ENCODE results near the gene ARHGEF6. TPM values are rescaled to one million over a fixed set of nuclear protein-coding genes. Genes with fewer than 3 reads are reported as not detected.
"Not testable (repeated sequence)": the region's sequence is repeated elsewhere in the genome, so short reads cannot be mapped to it uniquely, and the experiment has no call there.

Gene ARHGEF6
- total RNA-seq, 1 donor from 2014 or later: 4.7 TPM

DNA sequence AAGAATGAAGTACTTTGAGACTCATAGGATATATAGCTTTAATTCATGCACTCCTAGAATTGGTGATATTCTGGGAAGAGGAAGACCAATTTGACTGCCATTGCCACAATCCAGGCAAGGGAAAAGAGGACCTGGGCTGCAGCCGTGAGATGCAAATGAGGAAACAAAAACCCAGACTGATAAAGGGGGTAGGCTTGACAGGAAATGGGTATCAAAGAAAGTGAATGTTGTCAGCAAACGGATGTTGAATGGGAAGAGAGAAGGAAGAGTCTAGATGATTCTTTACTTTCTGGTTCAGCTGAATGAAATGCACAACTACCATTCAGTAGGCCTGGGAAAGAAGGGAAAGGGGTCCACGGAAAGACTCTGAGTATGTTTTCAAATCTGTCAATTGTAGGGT, 17.1 kb upstream of the ARHGEF6 start:
- peak; percentile 39 for FAIRE-seq

DNA sequence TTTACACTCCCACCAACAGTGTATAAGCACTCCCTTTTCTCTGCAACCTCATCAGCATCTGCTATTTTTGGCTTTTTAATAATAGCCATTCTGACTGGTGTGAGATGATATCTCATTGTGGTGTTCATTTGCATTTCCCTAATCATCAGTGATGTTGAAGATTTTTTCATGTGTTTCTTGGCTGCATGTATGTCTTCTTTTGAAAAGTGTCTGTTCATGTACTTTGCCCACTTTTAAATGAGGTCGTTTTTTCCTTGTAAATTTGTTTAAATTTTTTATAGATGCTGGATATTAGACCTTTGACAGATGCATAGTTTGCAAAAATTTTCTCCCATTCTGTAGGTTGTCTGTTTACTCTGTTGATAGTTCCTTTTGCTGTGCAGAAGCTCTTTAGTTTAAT, 14.4 kb upstream of the ARHGEF6 start:
- H3K36me3 Mint-ChIP-seq (ENCODE audit: low read depth, unreplicated experiment); H3K4me3 ChIP-seq (ENCODE audit: insufficient read depth, low read depth, low read length); H3K4me1 Mint-ChIP-seq (ENCODE audit: low read depth, unreplicated experiment); H3K27ac Mint-ChIP-seq (ENCODE audit: unreplicated experiment); H3K27ac ChIP-seq (ENCODE audit: low read depth, low read length); DNase-seq (ENCODE audit: low read depth); H3K79me2 ChIP-seq (ENCODE audit: insufficient read depth, low read length); H3K9ac ChIP-seq (ENCODE audit: low read length); H3K4me1 ChIP-seq (ENCODE audit: insufficient read depth, low read length); H3K27me3 Mint-ChIP-seq (ENCODE audit: low read depth, unreplicated experiment); H3K4me2 ChIP-seq (ENCODE audit: low read length); FAIRE-seq; H4K20me1 ChIP-seq (ENCODE audit: insufficient read depth, low read length); H3K4me3 Mint-ChIP-seq (ENCODE audit: unreplicated experiment); H3K36me3 ChIP-seq (ENCODE audit: insufficient read depth, low read length); H3K9me3 Mint-ChIP-seq (ENCODE audit: unreplicated experiment); H2AFZ ChIP-seq (ENCODE audit: low read depth, low read length); H3K9me3 ChIP-seq (ENCODE audit: insufficient read depth, low read depth, low read length); H3K27me3 ChIP-seq (ENCODE audit: insufficient read depth, low read length): not testable (repeated sequence)

More for the DNA sequence above, 17.1 kb upstream of the ARHGEF6 start:
- no peaks in the 10 kb centered on the region for H4K20me1 ChIP-seq (ENCODE audit: insufficient read depth, low read length)
- no peaks in the 10 kb centered on the region for H3K27me3 ChIP-seq (ENCODE audit: insufficient read depth, low read length)
- Mint-ChIP-seq H3K27me3 (ENCODE audit: low read depth, unreplicated experiment) (no peaks in the 10 kb centered on the region), H3K4me3 (ENCODE audit: unreplicated experiment) (no peak overlapping the region), H3K27ac (ENCODE audit: unreplicated experiment) (no peak overlapping the region), H3K36me3 (ENCODE audit: low read depth, unreplicated experiment) (no peaks in the 10 kb centered on the region), H3K4me1 (ENCODE audit: low read depth, unreplicated experiment) (no peaks in the 10 kb centered on the region), H3K9me3 (ENCODE audit: unreplicated experiment) (peaks cover 2% of the 10 kb centered on the region)
- H3K79me2 ChIP-seq (ENCODE audit: insufficient read depth, low read length): no peaks in the 10 kb centered on the region
- DNase-seq (ENCODE audit: low read depth): no peak
- H3K4me2 ChIP-seq (ENCODE audit: low read length): no peak overlapping the region
- H3K9ac ChIP-seq (ENCODE audit: low read length): no peak overlapping the region
- H3K36me3 ChIP-seq (ENCODE audit: insufficient read depth, low read length): no peaks in the 10 kb centered on the region
- TF ChIP-seq, protein P1, sequence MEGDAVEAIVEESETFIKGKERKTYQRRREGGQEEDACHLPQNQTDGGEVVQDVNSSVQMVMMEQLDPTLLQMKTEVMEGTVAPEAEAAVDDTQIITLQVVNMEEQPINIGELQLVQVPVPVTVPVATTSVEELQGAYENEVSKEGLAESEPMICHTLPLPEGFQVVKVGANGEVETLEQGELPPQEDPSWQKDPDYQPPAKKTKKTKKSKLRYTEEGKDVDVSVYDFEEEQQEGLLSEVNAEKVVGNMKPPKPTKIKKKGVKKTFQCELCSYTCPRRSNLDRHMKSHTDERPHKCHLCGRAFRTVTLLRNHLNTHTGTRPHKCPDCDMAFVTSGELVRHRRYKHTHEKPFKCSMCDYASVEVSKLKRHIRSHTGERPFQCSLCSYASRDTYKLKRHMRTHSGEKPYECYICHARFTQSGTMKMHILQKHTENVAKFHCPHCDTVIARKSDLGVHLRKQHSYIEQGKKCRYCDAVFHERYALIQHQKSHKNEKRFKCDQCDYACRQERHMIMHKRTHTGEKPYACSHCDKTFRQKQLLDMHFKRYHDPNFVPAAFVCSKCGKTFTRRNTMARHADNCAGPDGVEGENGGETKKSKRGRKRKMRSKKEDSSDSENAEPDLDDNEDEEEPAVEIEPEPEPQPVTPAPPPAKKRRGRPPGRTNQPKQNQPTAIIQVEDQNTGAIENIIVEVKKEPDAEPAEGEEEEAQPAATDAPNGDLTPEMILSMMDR (IDR thresholded peaks at IDR 0.05; ENCODE audit: insufficient read depth, low read depth, low read length): no peak
- TF ChIP-seq EZH2 (IDR thresholded peaks at IDR 0.05; ENCODE audit: insufficient read depth, low read length): no peak
- H3K4me3 ChIP-seq (ENCODE audit: insufficient read depth, low read depth, low read length): no peak overlapping the region
- no peak overlapping the region for H2AFZ ChIP-seq (ENCODE audit: low read depth, low read length)
- no peaks in the 10 kb centered on the region for H3K9me3 ChIP-seq (ENCODE audit: insufficient read depth, low read depth, low read length)
- H3K27ac ChIP-seq (ENCODE audit: low read depth, low read length): no peak overlapping the region
- no peaks in the 10 kb centered on the region for H3K4me1 ChIP-seq (ENCODE audit: insufficient read depth, low read length)

DNA sequence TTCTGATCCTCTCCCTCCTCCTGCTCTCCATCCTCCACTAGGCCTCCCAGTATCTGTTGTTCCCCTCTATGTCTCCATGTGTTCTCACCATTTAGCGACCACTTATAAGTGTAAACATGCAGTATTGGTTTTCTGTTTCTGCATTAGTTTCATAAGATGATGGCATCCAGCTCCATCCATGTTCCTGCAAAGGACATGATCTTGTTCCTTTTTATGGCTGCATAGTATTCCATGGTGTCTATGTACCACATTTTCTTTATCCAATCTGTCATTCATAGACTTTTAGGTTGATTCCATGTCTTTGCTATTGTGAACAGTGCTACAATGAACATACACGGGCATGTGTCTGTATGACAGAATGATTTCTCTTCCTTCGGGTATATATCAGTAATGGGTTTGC, 13.9 kb upstream of the ARHGEF6 start:
- H4K20me1 ChIP-seq (ENCODE audit: insufficient read depth, low read length); H3K36me3 Mint-ChIP-seq (ENCODE audit: low read depth, unreplicated experiment); H3K9ac ChIP-seq (ENCODE audit: low read length); H3K9me3 Mint-ChIP-seq (ENCODE audit: unreplicated experiment); H3K27ac ChIP-seq (ENCODE audit: low read depth, low read length); DNase-seq (ENCODE audit: low read depth); H3K4me1 ChIP-seq (ENCODE audit: insufficient read depth, low read length); H3K27me3 ChIP-seq (ENCODE audit: insufficient read depth, low read length); H2AFZ ChIP-seq (ENCODE audit: low read depth, low read length); H3K9me3 ChIP-seq (ENCODE audit: insufficient read depth, low read depth, low read length); H3K36me3 ChIP-seq (ENCODE audit: insufficient read depth, low read length); H3K4me2 ChIP-seq (ENCODE audit: low read length); H3K79me2 ChIP-seq (ENCODE audit: insufficient read depth, low read length); H3K4me3 Mint-ChIP-seq (ENCODE audit: unreplicated experiment); H3K4me3 ChIP-seq (ENCODE audit: insufficient read depth, low read depth, low read length); H3K4me1 Mint-ChIP-seq (ENCODE audit: low read depth, unreplicated experiment); H3K27ac Mint-ChIP-seq (ENCODE audit: unreplicated experiment); FAIRE-seq; H3K27me3 Mint-ChIP-seq (ENCODE audit: low read depth, unreplicated experiment): not testable (repeated sequence)

DNA sequence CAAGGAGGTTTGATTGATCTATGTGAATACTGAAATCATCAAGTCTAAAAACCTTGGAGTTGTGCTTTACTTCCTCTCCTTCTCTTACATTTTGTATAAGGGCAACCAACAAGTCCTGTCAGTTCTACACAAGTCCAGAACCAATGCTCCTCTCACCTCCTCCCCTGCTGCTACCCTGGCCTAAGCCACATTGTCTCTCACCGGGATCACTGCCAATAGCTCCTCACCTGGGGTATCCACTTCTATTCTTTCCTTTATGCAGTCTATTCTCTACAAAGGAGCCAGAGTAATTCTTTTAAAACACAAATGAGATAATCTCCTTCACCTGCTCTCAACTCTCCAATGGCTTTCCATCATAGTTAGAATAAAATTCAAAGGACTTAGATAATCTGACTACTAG, 13.3 kb upstream of the ARHGEF6 start:
- Mint-ChIP-seq H3K36me3 (ENCODE audit: low read depth, unreplicated experiment) (no peaks in the 10 kb centered on the region), H3K27ac (ENCODE audit: unreplicated experiment) (no peak overlapping the region)
- no peak overlapping the region for H3K4me2 ChIP-seq (ENCODE audit: low read length)

More for the DNA sequence above, 13.3 kb upstream of the ARHGEF6 start:
- H3K9ac ChIP-seq (ENCODE audit: low read length): no peak overlapping the region
- Mint-ChIP-seq H3K27me3 (ENCODE audit: low read depth, unreplicated experiment) (no peaks in the 10 kb centered on the region), H3K9me3 (ENCODE audit: unreplicated experiment) (peaks cover 2% of the 10 kb centered on the region), H3K4me3 (ENCODE audit: unreplicated experiment) (no peak overlapping the region), H3K4me1 (ENCODE audit: low read depth, unreplicated experiment) (no peaks in the 10 kb centered on the region)
- no peaks in the 10 kb centered on the region for H3K9me3 ChIP-seq (ENCODE audit: insufficient read depth, low read depth, low read length)
- no peak for DNase-seq (ENCODE audit: low read depth)
- no peaks in the 10 kb centered on the region for H3K27me3 ChIP-seq (ENCODE audit: insufficient read depth, low read length)
- H3K4me1 ChIP-seq (ENCODE audit: insufficient read depth, low read length): no peaks in the 10 kb centered on the region
- no peaks in the 10 kb centered on the region for H3K79me2 ChIP-seq (ENCODE audit: insufficient read depth, low read length)
- no peak overlapping the region for H3K27ac ChIP-seq (ENCODE audit: low read depth, low read length)
- H4K20me1 ChIP-seq (ENCODE audit: insufficient read depth, low read length): no peaks in the 10 kb centered on the region
- no peak for TF ChIP-seq EZH2 (IDR thresholded peaks at IDR 0.05; ENCODE audit: insufficient read depth, low read length)
- TF ChIP-seq, protein P1 (IDR thresholded peaks at IDR 0.05; ENCODE audit: insufficient read depth, low read depth, low read length): no peak
- peak; percentile 79 for FAIRE-seq
- H2AFZ ChIP-seq (ENCODE audit: low read depth, low read length): no peak overlapping the region
- no peak overlapping the region for H3K4me3 ChIP-seq (ENCODE audit: insufficient read depth, low read depth, low read length)
- no peaks in the 10 kb centered on the region for H3K36me3 ChIP-seq (ENCODE audit: insufficient read depth, low read length)

All from astrocyte (in vitro differentiated cells and primary cell).